HepG2 (cell line): ENCODE measurements around the gene PLA2G4F. TPM values are rescaled to one million over a fixed set of nuclear protein-coding genes. Genes with fewer than 3 reads are reported as not detected.

ENCODE experiments used
- AFF4 ChIP-seq: sonication (generic); formaldehyde crosslinking; IDR thresholded peaks from 2 replicates; pipeline ENCODE4 v1.4.0; 2020; ENCODE audit warnings: missing genetic modification reagents
- BORCS8-MEF2B ChIP-seq: sonication (generic); formaldehyde crosslinking; IDR thresholded peaks from 2 replicates; pipeline ENCODE4 v1.8.0; 2022; ENCODE audit warnings: mild to moderate bottlenecking, missing genetic modification reagents
- CEBPB ChIP-seq: IDR thresholded peaks from 2 replicates; pipeline ENCODE4 v1.6.1; 2011; ENCODE audit warnings: low read depth, low read length, improper control_type of control experiment, borderline replicate concordance
- HNF4A ChIP-seq: sonication (generic); formaldehyde crosslinking; IDR thresholded peaks from 2 replicates; pipeline ENCODE4 v1.4.0; 2020; ENCODE audit warnings: missing genetic modification reagents
- KLF11 ChIP-seq: IDR thresholded peaks from 2 replicates; pipeline ENCODE4 v1.6.1; 2016; ENCODE audit warnings: missing compliant biosample characterization
- MAFG ChIP-seq: sonication (generic); formaldehyde crosslinking; IDR thresholded peaks from 2 replicates; pipeline ENCODE4 v1.5.1; 2020; ENCODE audit warnings: mild to moderate bottlenecking, missing genetic modification reagents
- MED1 ChIP-seq: sonication (generic); formaldehyde crosslinking; IDR thresholded peaks from 2 replicates; pipeline ENCODE4 v1.4.0; 2020; ENCODE audit warnings: missing genetic modification reagents
- SOX13 ChIP-seq, 3 experiments: fragments of 450-650 bp in 1 of 3; sonication (generic) in 1 of 3; formaldehyde crosslinking in 1 of 3; IDR thresholded peaks in 2 of 3; conservative IDR thresholded peaks in 1 of 3; 2 replicates each; pipeline versions ENCODE4 v1.5.0 to v1.6.1; 2016 to 2020; ENCODE audit warnings: antibody characterized with exemption in 1 of 3, mild to moderate bottlenecking in 1 of 3, missing compliant biosample characterization in 1 of 3, missing genetic modification reagents in 1 of 3, moderate library complexity in 1 of 3
- SP2 ChIP-seq: sonication (generic); formaldehyde crosslinking; IDR thresholded peaks from 2 replicates; pipeline ENCODE4 v1.5.1; 2020; ENCODE audit warnings: mild to moderate bottlenecking, missing genetic modification reagents
- TGIF2 ChIP-seq: IDR thresholded peaks from 2 replicates; pipeline ENCODE4 v1.6.1; 2016; ENCODE audit warnings: control low read depth, missing compliant biosample characterization
- THYN1 ChIP-seq: sonication (generic); formaldehyde crosslinking; IDR thresholded peaks from 2 replicates; pipeline ENCODE4 v1.8.1; 2023; ENCODE audit warnings: low read depth, mild to moderate bottlenecking, moderate library complexity, missing genetic modification reagents, borderline replicate concordance
- ZBTB7B ChIP-seq: sonication (generic); formaldehyde crosslinking; IDR thresholded peaks from 2 replicates; pipeline ENCODE4 v1.4.0; 2020; ENCODE audit warnings: missing genetic modification reagents
- ZNF18 ChIP-seq: sonication (generic); formaldehyde crosslinking; IDR thresholded peaks from 2 replicates; pipeline ENCODE4 v1.8.0; 2022; ENCODE audit warnings: mild to moderate bottlenecking, missing genetic modification reagents; ENCODE audit not compliant: insufficient replicate concordance
- ZNF513 ChIP-seq: sonication (generic); formaldehyde crosslinking; conservative IDR thresholded peaks from 2 replicates; pipeline ENCODE4 v1.5.0; 2020; ENCODE audit warnings: missing genetic modification reagents
- ZNF598 ChIP-seq: sonication (generic); formaldehyde crosslinking; IDR thresholded peaks from 2 replicates; pipeline ENCODE4 v1.5.1; 2020; ENCODE audit warnings: mild to moderate bottlenecking, missing genetic modification reagents, borderline replicate concordance
- ZNF747 ChIP-seq: sonication (generic); formaldehyde crosslinking; IDR thresholded peaks from 2 replicates; pipeline ENCODE4 v1.8.1; 2023; ENCODE audit warnings: missing genetic modification reagents, mild to moderate bottlenecking, borderline replicate concordance
- polyA plus RNA-seq, 8 experiments: library from polyadenylated mRNA; depleted of rRNA in 3 of 8; stranded (reverse) in 7 of 8; unstranded in 1 of 8; fragments of >200 nt; fragmentation: Illumina TruSeq in 4 of 8; extraction: Trizol in 4 of 8; gene quantifications; 2 replicates each; pipeline versions ENCODE4 v1.2.1 to v1.2.3, GENCODE V29; 2011 to 2016; ENCODE audit warnings: low read depth in 4 of 8, missing spikeins in 1 of 8, mixed read lengths in 1 of 8; ENCODE audit not compliant: insufficient read depth in 1 of 8
- total RNA-seq, 5 experiments: library from RNA; depleted of rRNA; stranded (reverse); fragments of >200 nt; fragmentation: Illumina TruSeq; extraction: Trizol; gene quantifications; 2 replicates each; pipeline ENCODE4 v1.2.3, GENCODE V29; 2016; ENCODE audit warnings: low read depth in 1 of 5
- TF ChIP-seq, protein P1 (sequence below): sonication (generic); formaldehyde crosslinking; IDR thresholded peaks from 2 replicates; pipeline ENCODE4 v1.4.0; 2020; ENCODE audit warnings: mild to moderate bottlenecking, low read depth, missing genetic modification reagents
- TF ChIP-seq, protein P2 (sequence below): sonication (generic); formaldehyde crosslinking; conservative IDR thresholded peaks from 2 replicates; pipeline ENCODE4 v1.4.0; 2020; ENCODE audit warnings: missing genetic modification reagents

PLA2G4F gene
- total and polyA plus RNA-seq, 2 of the 13 experiments (the other 11 are each of a cell fraction or from before 2014, with no cell fraction given): 0.07 TPM; not detected in 1

DNA sequence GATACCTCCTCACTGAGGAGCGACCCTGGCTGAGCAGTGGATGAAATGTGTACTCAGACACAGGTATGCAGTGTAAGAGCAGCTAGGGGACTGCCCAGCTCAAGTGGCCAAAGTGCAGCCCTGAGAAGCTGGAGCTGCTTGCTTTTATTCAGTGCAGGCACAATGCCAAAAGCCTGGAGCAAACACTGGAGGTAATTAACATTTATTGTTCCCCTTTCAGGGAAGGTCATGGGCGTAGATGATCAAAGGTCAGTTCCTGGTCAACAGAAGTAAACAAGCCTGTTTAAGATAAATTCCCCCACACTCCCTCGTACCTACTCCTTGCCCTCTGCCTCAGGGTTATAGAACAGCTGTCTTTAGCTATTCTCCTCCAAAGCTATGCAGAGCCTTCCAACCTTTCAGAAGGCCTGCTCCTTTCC, 17.5 kb downstream of the PLA2G4F start (continued):
- no peak for TF ChIP-seq ZNF18 (CRISPR knock-in tag)
- TF ChIP-seq SOX13 (IDR thresholded peaks at IDR 0.05): peak; percentile 97
- peak in 1 of 2 experiments; percentile 98; a peak in 2 of 4 replicates for TF ChIP-seq SOX13 (CRISPR knock-in tag; conservative IDR thresholded peaks at IDR 0.05 in 1 of 2, IDR thresholded peaks at IDR 0.05 in 1 of 2)
- peak; percentile 75; the same call in 1 of the 2 replicates for TF ChIP-seq ZBTB7B
- TF ChIP-seq, protein P1, sequence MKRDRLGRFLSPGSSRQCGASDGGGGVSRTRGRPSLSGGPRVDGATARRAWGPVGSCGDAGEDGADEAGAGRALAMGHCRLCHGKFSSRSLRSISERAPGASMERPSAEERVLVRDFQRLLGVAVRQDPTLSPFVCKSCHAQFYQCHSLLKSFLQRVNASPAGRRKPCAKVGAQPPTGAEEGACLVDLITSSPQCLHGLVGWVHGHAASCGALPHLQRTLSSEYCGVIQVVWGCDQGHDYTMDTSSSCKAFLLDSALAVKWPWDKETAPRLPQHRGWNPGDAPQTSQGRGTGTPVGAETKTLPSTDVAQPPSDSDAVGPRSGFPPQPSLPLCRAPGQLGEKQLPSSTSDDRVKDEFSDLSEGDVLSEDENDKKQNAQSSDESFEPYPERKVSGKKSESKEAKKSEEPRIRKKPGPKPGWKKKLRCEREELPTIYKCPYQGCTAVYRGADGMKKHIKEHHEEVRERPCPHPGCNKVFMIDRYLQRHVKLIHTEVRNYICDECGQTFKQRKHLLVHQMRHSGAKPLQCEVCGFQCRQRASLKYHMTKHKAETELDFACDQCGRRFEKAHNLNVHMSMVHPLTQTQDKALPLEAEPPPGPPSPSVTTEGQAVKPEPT (CRISPR knock-in tag): no peak
- TF ChIP-seq HNF4A (CRISPR knock-in tag): peak; percentile 93
- TF ChIP-seq KLF11 (CRISPR knock-in tag): no peak
- no peak for TF ChIP-seq MAFG
- TF ChIP-seq MED1 (CRISPR knock-in tag): peak; percentile 80
- no peak for TF ChIP-seq CEBPB
- TF ChIP-seq, protein P2, sequence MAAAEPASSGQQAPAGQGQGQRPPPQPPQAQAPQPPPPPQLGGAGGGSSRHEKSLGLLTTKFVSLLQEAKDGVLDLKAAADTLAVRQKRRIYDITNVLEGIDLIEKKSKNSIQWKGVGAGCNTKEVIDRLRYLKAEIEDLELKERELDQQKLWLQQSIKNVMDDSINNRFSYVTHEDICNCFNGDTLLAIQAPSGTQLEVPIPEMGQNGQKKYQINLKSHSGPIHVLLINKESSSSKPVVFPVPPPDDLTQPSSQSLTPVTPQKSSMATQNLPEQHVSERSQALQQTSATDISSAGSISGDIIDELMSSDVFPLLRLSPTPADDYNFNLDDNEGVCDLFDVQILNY (CRISPR knock-in tag): no peak
- no peak for TF ChIP-seq AFF4
- no peak for TF ChIP-seq TGIF2 (CRISPR knock-in tag)
- no peak for TF ChIP-seq SP2
- peak; percentile 61 for TF ChIP-seq ZNF747 (CRISPR knock-in tag)
- TF ChIP-seq THYN1 (CRISPR knock-in tag): no peak
- TF ChIP-seq ZNF513 (CRISPR knock-in tag): no peak
- TF ChIP-seq BORCS8-MEF2B (CRISPR knock-in tag): peak; percentile 76
- TF ChIP-seq ZNF598 (CRISPR knock-in tag): no peak
